ENCODE measurements around the gene TP53BP2. TPM values are rescaled to one million over a fixed set of nuclear protein-coding genes. Genes with fewer than 3 reads are reported as not detected.

The TP53BP2 gene
- total RNA-seq, 4 donors from 2014 or later: 25.6 to 66.7 (median 50.8) TPM

- H3K4me1 ChIP-seq: no peaks in the 10 kb centered on the region
- DNase-seq: no peak
- intact Hi-C loops (cut with DNase I; ENCODE audit: low total_unique reads): no loop called here
Observed at GRCh38 chr1:223752721-223753515, 92.8 kb downstream of the TP53BP2 start.

GRCh38 chr1:223751696-223752095 is 94.1 kb downstream of the TP53BP2 start:
- H3K36me3 ChIP-seq: no peaks in the 10 kb centered on the region
- TF ChIP-seq, protein P1, sequence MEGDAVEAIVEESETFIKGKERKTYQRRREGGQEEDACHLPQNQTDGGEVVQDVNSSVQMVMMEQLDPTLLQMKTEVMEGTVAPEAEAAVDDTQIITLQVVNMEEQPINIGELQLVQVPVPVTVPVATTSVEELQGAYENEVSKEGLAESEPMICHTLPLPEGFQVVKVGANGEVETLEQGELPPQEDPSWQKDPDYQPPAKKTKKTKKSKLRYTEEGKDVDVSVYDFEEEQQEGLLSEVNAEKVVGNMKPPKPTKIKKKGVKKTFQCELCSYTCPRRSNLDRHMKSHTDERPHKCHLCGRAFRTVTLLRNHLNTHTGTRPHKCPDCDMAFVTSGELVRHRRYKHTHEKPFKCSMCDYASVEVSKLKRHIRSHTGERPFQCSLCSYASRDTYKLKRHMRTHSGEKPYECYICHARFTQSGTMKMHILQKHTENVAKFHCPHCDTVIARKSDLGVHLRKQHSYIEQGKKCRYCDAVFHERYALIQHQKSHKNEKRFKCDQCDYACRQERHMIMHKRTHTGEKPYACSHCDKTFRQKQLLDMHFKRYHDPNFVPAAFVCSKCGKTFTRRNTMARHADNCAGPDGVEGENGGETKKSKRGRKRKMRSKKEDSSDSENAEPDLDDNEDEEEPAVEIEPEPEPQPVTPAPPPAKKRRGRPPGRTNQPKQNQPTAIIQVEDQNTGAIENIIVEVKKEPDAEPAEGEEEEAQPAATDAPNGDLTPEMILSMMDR (IDR thresholded peaks at IDR 0.05): no peak
- no peak for TF ChIP-seq POLR2A (IDR thresholded peaks at IDR 0.05)
- DNase-seq: no peak
- intact Hi-C loops (cut with DNase I; ENCODE audit: low total_unique reads): no loop called here
- no peak overlapping the region for H3K27ac ChIP-seq
- H3K4me3 ChIP-seq: no peak overlapping the region
- no peaks in the 10 kb centered on the region for H3K9me3 ChIP-seq
- no peaks in the 10 kb centered on the region for H3K4me1 ChIP-seq
- no peaks in the 10 kb centered on the region for H3K27me3 ChIP-seq

More at GRCh38 chr1:223752721-223753515, 92.8 kb downstream of the TP53BP2 start:
- H3K36me3 ChIP-seq: no peaks in the 10 kb centered on the region
- no peaks in the 10 kb centered on the region for H3K9me3 ChIP-seq
- H3K27ac ChIP-seq: no peak overlapping the region
- TF ChIP-seq, protein P1 (IDR thresholded peaks at IDR 0.05): no peak
- TF ChIP-seq POLR2A (IDR thresholded peaks at IDR 0.05): no peak
- no peak overlapping the region for H3K4me3 ChIP-seq
- no peaks in the 10 kb centered on the region for H3K27me3 ChIP-seq

DNA sequence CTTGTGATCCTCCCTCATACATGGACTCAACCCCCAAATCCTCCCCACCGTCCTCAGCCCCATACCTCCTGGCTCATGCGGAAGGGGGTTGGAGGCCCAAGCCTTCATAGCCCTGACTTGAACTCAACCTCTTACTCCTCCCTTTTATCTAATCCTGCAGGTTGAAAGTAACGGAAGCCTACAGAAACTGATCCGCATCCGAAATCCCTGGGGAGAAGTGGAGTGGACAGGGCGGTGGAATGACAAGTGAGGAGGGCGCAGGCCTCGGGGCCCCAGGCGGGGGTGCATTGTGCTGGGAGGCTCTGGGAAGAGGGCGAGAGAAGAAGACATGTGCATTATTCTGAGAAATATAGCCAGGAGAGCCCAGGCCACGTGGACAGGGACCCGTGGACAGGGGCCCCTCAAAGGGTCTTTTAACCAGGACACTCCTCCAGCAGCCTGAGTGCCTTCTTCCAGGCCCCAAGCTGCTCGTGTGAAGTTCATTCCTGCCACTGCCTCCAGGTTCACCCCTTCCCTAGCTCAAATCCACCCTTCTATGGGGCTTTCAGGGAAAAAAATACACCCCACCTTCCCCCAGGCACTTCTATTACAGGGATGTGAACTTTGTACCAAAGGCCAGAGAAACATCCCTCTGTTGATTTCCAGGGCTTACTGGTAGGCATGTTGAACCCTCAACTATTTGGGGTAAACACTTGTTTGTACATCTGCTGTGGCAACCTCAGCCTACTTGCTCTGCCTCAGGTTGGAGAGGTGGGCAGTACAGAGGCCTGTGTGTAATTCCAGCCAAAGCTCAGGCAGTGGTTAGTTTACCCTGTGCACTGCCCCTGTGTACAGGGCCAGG is 94.8 kb downstream of the TP53BP2 start:
- no peak overlapping the region for H3K27ac ChIP-seq
- no peaks in the 10 kb centered on the region for H3K9me3 ChIP-seq
- H3K27me3 ChIP-seq: no peaks in the 10 kb centered on the region
- no peaks in the 10 kb centered on the region for H3K36me3 ChIP-seq
- no peak overlapping the region for H3K4me3 ChIP-seq
- DNase-seq: no peak
- intact Hi-C loops (cut with DNase I; ENCODE audit: low total_unique reads): no loop called here
- no peaks in the 10 kb centered on the region for H3K4me1 ChIP-seq
- TF ChIP-seq, protein P1 (IDR thresholded peaks at IDR 0.05): no peak
- TF ChIP-seq POLR2A (IDR thresholded peaks at IDR 0.05): no peak

- TF ChIP-seq POLR2A (IDR thresholded peaks at IDR 0.05): peak in 1 of 2 donors; percentile 36
- TF ChIP-seq, protein P1 (IDR thresholded peaks at IDR 0.05): peak; percentile 88 to 100 (median 95)
- intact Hi-C loops (cut with DNase I; ENCODE audit: low total_unique reads): loop anchor here (5.0 kb wide), 2 partner anchors 37 to 52 kb away; partner anchors contain the start of gene CAPN2
- Histone ChIP-seq H3K27me3 (no peaks in the 10 kb centered on the region), H3K9me3 (no peaks in the 10 kb centered on the region), H3K36me3 (no peaks in the 10 kb centered on the region), H3K27ac (peak overlapping the region; percentile 83 to 86), H3K4me1 (no peaks in the 10 kb centered on the region), H3K4me3 (peak overlapping the region; percentile 33 to 40)
- peak; percentile 61 to 73 for DNase-seq
Observed at GRCh38 chr1:223748773-223749733, 96.7 kb downstream of the TP53BP2 start.

Data from uterus (tissue), 4 donors.